Measurements from ENCODE around the gene PTPRN2. TPM values are rescaled to one million over a fixed set of nuclear protein-coding genes. Genes with fewer than 3 reads are reported as not detected.

Gene PTPRN2
- total and polyA plus RNA-seq, 7 donors: 3.2 to 7.1 (median 5.5) TPM

DNA sequence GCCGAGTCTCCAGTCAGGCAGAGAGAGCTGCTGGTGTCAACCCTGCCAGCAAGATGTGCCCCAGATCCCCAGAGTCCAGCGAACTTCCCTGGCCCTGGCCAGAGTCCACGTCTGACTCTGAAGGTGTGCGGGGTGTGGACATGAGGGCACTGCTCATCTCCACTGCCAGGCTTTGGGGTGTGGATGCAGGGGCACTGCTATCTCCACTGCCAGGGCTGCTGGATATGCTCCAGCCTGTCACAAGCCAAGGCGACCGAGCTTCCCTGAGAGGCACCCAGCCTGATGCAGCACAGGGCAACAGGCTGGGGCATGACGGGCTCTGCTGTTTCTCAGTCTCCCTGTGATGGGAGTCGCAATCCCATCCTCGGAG is 596.8 kb downstream of the PTPRN2 start:
- Histone ChIP-seq H3K27me3 (peaks cover 0 to 6% (median 0%) of the 10 kb centered on the region in 3 donors), H3K36me3 (no peaks in the 10 kb centered on the region), H3K9me3 (peaks cover 0 to 5% (median 0%) of the 10 kb centered on the region in 4 donors), H3K27ac (no peak overlapping the region), H3K4me3 (no peak overlapping the region), H3K4me1 (no peaks in the 10 kb centered on the region)
- intact Hi-C loops (cut with DNase I): no loop called here
- no peak for DNase-seq
- WGBS, 2 donors: 73 to 74% methylated on average over 9 of the region's 9 CpGs
- TF ChIP-seq, protein P1, sequence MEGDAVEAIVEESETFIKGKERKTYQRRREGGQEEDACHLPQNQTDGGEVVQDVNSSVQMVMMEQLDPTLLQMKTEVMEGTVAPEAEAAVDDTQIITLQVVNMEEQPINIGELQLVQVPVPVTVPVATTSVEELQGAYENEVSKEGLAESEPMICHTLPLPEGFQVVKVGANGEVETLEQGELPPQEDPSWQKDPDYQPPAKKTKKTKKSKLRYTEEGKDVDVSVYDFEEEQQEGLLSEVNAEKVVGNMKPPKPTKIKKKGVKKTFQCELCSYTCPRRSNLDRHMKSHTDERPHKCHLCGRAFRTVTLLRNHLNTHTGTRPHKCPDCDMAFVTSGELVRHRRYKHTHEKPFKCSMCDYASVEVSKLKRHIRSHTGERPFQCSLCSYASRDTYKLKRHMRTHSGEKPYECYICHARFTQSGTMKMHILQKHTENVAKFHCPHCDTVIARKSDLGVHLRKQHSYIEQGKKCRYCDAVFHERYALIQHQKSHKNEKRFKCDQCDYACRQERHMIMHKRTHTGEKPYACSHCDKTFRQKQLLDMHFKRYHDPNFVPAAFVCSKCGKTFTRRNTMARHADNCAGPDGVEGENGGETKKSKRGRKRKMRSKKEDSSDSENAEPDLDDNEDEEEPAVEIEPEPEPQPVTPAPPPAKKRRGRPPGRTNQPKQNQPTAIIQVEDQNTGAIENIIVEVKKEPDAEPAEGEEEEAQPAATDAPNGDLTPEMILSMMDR (IDR thresholded peaks at IDR 0.05): no peak
- TF ChIP-seq POLR2AphosphoS5 (IDR thresholded peaks at IDR 0.05) (no peak), EP300 (IDR thresholded peaks at IDR 0.05) (no peak), POLR2A (IDR thresholded peaks at IDR 0.05) (no peak)

DNA sequence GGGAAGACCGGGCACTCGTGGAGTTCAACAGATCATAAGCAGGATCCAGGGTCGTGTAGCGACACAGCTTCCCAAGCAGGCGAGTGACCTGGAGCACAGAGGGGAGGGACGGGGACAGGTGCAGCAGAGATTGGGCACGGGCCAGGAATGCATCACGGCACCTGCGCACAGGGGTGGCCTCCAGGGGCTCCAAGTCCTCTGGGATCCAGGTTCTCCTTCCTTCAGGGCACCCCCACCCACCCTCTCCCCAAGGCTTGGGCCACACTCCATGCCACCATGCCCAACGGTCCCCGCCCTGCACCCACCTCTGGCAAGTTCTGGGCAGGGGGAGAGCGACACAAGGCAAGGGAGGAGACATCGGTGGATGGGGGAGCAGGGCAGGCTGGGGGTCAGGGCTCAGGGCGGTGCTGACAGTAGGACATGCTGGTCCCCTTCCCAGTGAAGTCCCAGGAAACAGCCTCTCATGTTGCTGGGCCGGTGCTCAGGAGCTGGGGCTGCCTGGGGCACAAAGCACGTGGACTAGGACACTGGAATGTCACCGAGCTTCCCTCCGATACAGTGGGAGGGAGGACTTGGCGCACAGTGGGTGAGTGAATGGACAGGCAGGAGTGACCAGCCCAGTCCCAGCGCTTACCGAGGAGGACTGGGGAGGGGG is 597.3 kb downstream of the PTPRN2 start:
- Histone ChIP-seq H3K9me3 (no peaks in the 10 kb centered on the region), H3K27me3 (peaks cover 0 to 6% (median 0%) of the 10 kb centered on the region in 3 donors), H3K4me3 (no peak overlapping the region), H3K36me3 (no peaks in the 10 kb centered on the region), H3K27ac (no peak overlapping the region), H3K4me1 (no peaks in the 10 kb centered on the region)
- DNase-seq: no peak
- intact Hi-C loops (cut with DNase I): no loop called here
- 82 to 91% methylated on average over 21 of the region's 21 CpGs for WGBS, 2 donors
- TF ChIP-seq, protein P1 (IDR thresholded peaks at IDR 0.05): no peak
- TF ChIP-seq POLR2A (IDR thresholded peaks at IDR 0.05) (no peak), EP300 (IDR thresholded peaks at IDR 0.05) (no peak), POLR2AphosphoS5 (IDR thresholded peaks at IDR 0.05) (no peak)

DNA sequence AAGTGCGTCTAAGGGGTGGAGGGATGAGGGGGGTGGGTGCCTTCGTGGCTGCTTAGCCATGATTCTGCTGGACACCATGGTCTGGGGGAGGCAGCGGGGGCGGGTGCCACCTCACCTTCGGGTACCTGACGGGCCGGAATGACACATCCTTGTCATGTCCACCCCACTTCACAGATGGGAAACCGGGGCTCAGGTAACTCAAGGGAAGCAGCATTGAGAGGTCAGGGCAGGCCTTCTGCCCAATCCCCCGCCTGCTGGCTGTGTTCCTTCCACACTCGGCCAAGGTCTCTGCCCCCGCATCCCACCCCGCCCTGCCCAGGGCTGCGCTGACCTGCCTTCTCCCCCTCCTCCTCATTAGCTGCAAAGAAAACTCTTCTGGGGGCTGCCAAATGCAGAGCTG is 598.0 kb downstream of the PTPRN2 start:
- Histone ChIP-seq H3K36me3 (no peaks in the 10 kb centered on the region), H3K27ac (no peak overlapping the region), H3K9me3 (no peaks in the 10 kb centered on the region), H3K4me3 (no peak overlapping the region), H3K27me3 (peaks cover 0 to 10% (median 0%) of the 10 kb centered on the region in 3 donors), H3K4me1 (no peaks in the 10 kb centered on the region)
- TF ChIP-seq, protein P1 (IDR thresholded peaks at IDR 0.05): no peak
- no peak for TF ChIP-seq POLR2AphosphoS5 (IDR thresholded peaks at IDR 0.05)
- no peak for TF ChIP-seq POLR2A (IDR thresholded peaks at IDR 0.05)
- no peak for TF ChIP-seq EP300 (IDR thresholded peaks at IDR 0.05)
- WGBS, 2 donors: 81 to 89% methylated on average over 13 of the region's 13 CpGs
- intact Hi-C loops (cut with DNase I): no loop called here
- DNase-seq: no peak

DNA sequence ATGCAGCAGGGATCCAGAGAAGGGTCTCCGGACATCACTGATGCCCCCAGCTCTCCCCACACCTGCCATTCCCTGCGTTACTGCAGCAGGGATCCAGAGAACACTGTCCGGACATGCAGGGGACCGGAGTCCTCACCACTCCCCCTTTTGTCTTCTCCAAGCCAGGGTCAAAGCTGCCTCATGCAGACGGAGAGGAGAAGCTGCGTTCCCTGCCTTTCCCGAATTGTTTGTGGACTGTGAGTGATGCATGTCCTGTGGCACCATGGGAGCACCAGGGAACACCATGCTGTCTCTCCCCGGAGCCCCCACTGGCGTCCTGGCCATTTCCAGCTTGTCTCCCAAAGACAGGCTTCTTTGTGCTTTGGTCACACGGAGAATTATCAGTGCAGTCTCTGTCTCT is 599.7 kb downstream of the PTPRN2 start:
- no peak for TF ChIP-seq POLR2AphosphoS5 (IDR thresholded peaks at IDR 0.05)
- TF ChIP-seq, protein P1 (IDR thresholded peaks at IDR 0.05): no peak
- intact Hi-C loops (cut with DNase I): no loop called here
- no peak overlapping the region for H3K4me3 ChIP-seq
- 78 to 84% methylated on average over 10 of the region's 10 CpGs for WGBS, 2 donors
- DNase-seq: no peak
- H3K36me3 ChIP-seq: no peaks in the 10 kb centered on the region
- no peak overlapping the region for H3K27ac ChIP-seq
- H3K4me1 ChIP-seq: no peaks in the 10 kb centered on the region
- no peaks in the 10 kb centered on the region for H3K9me3 ChIP-seq
- peaks cover 0 to 10% (median 0%) of the 10 kb centered on the region in 3 donors for H3K27me3 ChIP-seq

DNA sequence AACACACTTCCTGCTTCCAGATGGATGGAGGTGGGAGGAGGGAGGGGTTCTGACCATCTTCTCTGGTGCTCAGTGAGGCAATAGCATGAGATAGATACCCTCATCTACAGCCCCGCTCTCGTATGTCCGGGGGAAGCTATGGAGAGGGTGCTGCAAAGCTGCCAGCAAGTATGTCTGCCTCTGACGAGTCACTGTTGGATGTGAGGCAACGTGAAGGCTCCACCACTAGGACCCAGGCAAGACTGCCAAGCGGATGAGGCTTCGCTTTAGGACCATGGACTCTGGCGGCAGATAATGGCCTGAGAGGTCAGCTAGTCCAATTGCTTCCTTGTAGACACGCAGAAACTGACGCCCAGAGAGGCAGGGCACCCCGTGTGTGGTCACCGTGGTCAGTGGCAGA is 601.6 kb downstream of the PTPRN2 start:
- Histone ChIP-seq H3K27ac (no peak overlapping the region), H3K27me3 (peaks cover 0 to 10% (median 0%) of the 10 kb centered on the region in 3 donors), H3K4me1 (no peaks in the 10 kb centered on the region), H3K36me3 (no peaks in the 10 kb centered on the region), H3K4me3 (no peak overlapping the region), H3K9me3 (no peaks in the 10 kb centered on the region)
- no peak for DNase-seq
- no peak for TF ChIP-seq POLR2AphosphoS5 (IDR thresholded peaks at IDR 0.05)
- TF ChIP-seq EP300 (IDR thresholded peaks at IDR 0.05): no peak
- TF ChIP-seq, protein P1 (IDR thresholded peaks at IDR 0.05): no peak
- no peak for TF ChIP-seq POLR2A (IDR thresholded peaks at IDR 0.05)
- intact Hi-C loops (cut with DNase I): no loop called here
- 82 to 86% methylated on average over 12 of the region's 12 CpGs for WGBS, 2 donors

Data from sigmoid colon (tissue), 7 donors.